ENCODE data around the gene LBH.

DNA sequence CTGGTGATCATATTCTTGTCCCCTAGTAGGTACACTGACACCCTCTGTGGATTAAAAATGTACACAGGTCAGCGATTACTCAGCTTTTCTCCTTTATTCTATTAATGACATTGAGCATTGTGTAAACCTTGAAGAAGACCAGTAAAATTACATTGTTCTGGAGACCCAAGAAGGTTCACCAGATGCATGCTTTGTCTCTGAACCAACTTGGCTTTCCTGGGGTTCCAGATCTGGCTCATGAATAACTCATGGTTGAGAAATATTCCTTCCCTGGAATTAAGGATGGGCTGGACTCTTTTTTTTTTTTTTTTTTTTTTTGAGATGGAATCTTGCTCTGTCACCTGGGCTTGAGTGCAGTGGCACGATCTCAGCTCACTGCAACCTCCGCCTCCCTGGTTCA lies 11.9 kb downstream of the LBH start:
- no peak for TF ChIP-seq POLR2AphosphoS5 (IDR thresholded peaks at IDR 0.05)
- TF ChIP-seq, protein P1, sequence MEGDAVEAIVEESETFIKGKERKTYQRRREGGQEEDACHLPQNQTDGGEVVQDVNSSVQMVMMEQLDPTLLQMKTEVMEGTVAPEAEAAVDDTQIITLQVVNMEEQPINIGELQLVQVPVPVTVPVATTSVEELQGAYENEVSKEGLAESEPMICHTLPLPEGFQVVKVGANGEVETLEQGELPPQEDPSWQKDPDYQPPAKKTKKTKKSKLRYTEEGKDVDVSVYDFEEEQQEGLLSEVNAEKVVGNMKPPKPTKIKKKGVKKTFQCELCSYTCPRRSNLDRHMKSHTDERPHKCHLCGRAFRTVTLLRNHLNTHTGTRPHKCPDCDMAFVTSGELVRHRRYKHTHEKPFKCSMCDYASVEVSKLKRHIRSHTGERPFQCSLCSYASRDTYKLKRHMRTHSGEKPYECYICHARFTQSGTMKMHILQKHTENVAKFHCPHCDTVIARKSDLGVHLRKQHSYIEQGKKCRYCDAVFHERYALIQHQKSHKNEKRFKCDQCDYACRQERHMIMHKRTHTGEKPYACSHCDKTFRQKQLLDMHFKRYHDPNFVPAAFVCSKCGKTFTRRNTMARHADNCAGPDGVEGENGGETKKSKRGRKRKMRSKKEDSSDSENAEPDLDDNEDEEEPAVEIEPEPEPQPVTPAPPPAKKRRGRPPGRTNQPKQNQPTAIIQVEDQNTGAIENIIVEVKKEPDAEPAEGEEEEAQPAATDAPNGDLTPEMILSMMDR (IDR thresholded peaks at IDR 0.05): no peak
